ENCODE measurements around the gene PPP2R2D.
"Not testable (repeated sequence)": the region's sequence is repeated elsewhere in the genome, so short reads cannot be mapped to it uniquely, and the experiment has no call there.

PPP2R2D gene

GRCh38 chr10:131905603-131906268 is 4.9 kb downstream of the PPP2R2D start:
- DNase-seq (ENCODE audit: low read depth in 2 of 3, low spot score in 2 of 3) = no peak

DNA sequence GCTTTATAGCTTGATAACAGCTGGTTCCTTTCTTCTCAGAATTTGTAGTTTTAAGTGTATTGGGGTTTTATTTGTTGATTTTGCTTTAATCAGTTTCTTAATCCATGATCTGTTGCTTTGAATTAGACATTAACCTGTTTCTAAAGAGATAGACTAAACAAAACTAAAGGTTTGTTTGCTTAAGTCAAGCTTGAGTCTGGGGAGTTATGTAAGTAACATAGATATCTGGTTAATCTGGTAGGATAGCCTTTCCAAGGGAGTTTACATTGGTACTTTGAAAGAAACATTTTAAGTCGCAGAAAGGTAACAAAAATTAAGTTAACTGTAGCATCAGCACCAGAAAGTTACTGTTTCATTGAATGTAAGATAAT is 5.4 kb downstream of the PPP2R2D start:
- DNase-seq (ENCODE audit: low read depth in 2 of 3, low spot score in 2 of 3) = no peak

- DNase-seq (ENCODE audit: low read depth in 2 of 3, low spot score in 2 of 3) = no peak
Observed at GRCh38 chr10:131907679-131908078, 6.9 kb downstream of the PPP2R2D start.

DNA sequence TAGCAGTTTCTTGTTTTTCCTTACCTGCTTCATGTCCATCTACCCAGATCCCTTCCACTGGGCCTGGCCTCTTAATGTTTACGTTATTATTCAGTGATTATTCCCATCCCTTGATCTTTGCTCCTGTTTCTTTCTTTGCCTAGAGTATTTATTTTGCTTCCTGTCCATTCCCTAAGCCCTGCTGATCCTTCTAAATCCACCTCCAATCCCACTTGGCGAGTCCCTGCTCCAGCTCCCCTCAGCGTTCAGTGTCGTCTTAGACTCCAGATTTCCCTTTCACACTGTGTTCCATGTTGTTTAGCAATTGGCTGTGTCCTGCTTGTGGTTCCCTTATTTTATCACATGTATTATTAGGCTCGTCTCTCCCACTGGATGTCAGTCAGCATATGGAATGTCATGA is 7.3 kb downstream of the PPP2R2D start:
- DNase-seq (ENCODE audit: low read depth in 2 of 3, low spot score in 2 of 3) = no peak

DNA sequence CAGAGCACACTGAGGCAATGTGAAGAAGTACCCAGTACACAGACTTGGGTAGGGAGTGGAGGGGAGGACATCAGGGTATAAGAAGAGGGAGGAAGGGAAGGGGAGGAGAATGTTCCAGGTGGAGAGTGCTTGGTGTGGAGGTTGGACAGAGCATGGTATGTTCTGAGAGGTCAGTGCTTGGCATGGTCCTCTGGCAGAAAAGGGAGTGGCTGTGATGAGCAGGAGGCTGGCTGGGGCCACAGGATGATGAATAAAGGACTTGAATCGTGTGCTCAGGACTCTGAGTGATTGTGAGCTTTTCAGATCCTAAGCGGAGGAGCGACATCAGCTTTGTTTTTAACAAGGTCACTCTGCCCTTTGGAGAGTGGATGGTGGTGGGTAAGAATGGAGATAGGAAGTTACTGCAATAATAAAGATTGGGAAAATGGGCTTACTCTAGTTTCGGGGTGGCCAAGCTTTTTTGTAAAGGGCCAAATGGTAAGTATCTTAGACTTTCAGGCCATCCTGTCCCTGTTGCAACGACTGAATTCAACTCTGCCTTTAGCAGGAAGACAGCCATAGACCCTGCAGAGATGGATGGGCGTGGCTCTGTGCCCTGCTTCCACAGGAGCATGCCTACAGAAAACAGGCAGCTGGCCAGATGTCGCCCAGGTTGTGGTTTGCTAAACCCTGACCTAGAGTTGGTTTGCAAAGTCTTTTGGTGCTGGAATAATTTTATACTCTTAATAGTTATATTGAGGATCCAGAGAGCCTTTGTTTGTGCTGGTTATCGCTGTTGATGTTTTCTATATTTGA is 8.4 kb downstream of the PPP2R2D start:
- no peak for DNase-seq (ENCODE audit: low read depth in 2 of 3, low spot score in 2 of 3)

DNA sequence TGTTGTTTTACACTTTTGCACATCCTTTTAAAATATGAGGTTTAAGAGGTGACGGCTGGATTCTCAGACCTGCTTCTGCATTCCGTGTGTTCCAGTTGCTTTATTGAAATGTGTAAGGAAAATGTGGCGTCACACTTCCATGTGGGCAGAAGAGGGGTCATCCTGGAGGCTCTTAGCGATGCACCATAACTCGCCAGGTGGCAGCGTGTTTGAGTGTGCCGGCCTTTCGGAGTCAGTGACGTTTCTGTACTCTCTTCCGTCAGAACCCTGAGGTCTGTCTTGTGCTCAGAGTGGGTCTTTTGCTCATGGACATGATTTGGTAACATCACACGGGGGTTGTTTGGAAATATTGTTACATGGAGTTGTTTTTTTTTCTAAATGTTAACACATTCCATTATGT is 9.1 kb downstream of the PPP2R2D start:
- no peak for DNase-seq (ENCODE audit: low read depth in 2 of 3, low spot score in 2 of 3)

GRCh38 chr10:131910663-131911314 is 10.0 kb downstream of the PPP2R2D start:
- DNase-seq (ENCODE audit: low read depth in 2 of 3, low spot score in 2 of 3) = no peak

DNA sequence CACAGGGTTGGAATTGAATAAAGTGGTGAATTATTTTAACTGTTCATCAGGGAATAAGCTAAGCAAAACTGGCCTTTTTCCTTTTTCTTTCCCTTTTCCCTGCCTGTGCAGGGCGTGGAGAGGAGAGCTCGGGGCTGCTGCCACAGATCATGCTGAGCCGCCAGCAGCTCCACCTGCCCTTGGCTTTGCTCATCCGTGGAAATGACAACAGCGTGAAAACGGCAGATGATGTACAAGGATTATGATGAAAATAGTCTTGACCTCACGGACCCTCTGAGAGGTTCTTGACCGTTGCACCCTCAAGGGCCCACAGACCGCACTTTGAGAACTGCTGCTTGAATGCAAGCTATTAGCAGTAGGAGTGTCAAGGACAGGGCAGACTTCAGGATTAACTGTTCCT is 10.6 kb downstream of the PPP2R2D start:
- DNase-seq (ENCODE audit: low read depth in 2 of 3, low spot score in 2 of 3) = no peak

DNA sequence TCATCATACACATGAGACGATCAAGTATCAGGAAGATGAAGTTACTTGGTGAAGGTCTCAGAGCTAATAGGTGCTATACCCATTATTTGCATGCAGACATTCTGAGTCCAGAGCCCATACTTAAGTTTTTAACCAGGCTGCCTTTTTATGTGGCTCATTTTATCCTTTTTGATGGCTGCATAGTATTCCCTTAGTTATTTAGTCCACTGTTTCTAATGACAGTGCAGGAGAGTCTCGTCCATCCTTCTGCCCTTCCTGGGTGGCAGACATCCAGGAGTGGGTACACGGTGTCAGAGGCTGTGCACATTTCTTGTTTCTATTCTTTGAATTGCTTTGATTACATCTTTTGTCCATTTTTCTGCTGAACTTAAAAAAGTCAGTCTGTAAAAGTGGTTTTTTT is 11.8 kb downstream of the PPP2R2D start:
- no peak for DNase-seq (ENCODE audit: low read depth in 2 of 3, low spot score in 2 of 3)

- DNase-seq (ENCODE audit: low read depth in 2 of 3, low spot score in 2 of 3) = no peak
Observed at GRCh38 chr10:131915484-131915883, 14.7 kb downstream of the PPP2R2D start.

- DNase-seq (ENCODE audit: low read depth in 2 of 3, low spot score in 2 of 3) = no peak
Observed at GRCh38 chr10:131915990-131916766, 15.4 kb downstream of the PPP2R2D start.

DNA sequence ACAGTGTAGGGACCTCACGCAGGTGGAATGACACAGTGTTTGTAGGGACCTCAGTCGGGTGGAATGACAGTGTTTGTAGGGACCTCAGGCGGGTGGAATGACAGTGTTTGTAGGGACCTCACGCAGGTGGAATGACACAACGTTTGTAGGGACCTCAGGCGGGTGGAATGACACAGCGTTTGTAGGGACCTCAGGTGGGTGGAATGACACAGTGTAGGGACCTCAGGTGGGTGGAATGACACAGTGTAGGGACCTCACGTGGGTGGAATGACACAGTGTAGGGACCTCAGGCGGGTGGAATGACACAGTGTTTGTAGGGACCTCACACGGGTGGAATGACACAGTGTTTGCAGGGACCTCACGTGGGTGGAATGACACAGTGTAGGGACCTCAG is 16.0 kb downstream of the PPP2R2D start:
- not testable (repeated sequence) for DNase-seq (ENCODE audit: low read depth in 2 of 3, low spot score in 2 of 3)

GRCh38 chr10:131917496-131917895 is 16.7 kb downstream of the PPP2R2D start:
- DNase-seq (ENCODE audit: low read depth in 2 of 3, low spot score in 2 of 3) = not testable (repeated sequence)

- not testable (repeated sequence) for DNase-seq (ENCODE audit: low read depth in 2 of 3, low spot score in 2 of 3)
Observed at GRCh38 chr10:131919461-131919860, 18.7 kb downstream of the PPP2R2D start.

DNA sequence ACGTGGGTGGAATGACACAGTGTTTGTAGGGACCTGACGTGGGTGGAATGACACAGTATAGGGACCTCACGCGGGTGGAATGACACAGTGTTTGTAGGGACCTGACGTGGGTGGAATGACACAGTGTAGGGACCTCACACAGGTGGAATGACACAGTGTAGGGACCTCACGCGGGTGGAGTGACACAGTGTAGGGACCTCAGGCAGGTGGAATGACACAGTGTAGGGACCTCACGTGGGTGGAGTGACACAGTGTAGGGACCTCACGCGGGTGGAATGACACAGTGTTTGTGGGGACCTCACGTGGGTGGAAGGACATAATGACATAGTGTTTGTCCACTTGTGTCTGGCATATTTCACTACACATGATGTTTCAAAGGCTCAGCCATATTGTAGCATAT is 19.3 kb downstream of the PPP2R2D start:
- DNase-seq (ENCODE audit: low read depth in 2 of 3, low spot score in 2 of 3) = no peak

GRCh38 chr10:131920693-131921092 is 19.9 kb downstream of the PPP2R2D start:
- DNase-seq (ENCODE audit: low read depth in 2 of 3, low spot score in 2 of 3) = no peak

- DNase-seq (ENCODE audit: low read depth in 2 of 3, low spot score in 2 of 3) = no peak
Observed at GRCh38 chr10:131921184-131921583, 20.4 kb downstream of the PPP2R2D start.

DNA sequence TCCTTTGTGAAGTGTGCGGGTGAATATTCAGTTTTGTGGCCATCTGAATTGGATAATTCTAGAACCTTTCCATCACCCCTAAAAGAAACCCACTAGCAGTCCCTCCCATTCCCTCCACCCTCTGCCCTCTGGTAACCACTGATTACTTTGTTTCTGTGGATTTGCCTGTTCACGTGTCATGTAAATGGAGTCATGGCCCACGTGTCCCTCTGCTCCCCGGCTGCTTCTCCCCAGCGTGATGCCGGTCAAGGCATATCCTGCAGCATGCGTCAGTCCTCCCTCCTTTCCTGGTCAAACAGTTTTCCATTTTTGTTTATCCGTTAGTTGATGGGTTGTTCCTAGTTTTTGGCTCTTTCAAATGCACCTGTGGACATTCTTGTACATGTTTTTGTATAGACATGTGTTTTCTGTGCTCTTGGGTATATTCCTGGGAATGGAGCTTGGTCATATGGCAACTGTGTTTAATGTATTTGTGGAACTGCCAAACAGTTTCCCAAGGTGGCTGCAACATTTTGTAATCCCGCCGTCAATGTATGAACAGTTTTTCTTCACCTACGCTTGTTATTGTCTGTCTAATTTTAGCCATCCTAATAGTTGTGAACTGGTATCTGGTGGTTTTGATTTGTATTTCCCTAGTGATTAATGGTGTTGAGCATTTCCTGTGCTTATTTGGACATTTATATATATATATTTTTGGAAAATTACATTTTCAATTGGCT is 22.4 kb downstream of the PPP2R2D start:
- no peak for DNase-seq (ENCODE audit: low read depth in 2 of 3, low spot score in 2 of 3)

GRCh38 chr10:131925011-131925649 is 24.3 kb downstream of the PPP2R2D start:
- DNase-seq (ENCODE audit: low read depth in 2 of 3, low spot score in 2 of 3) = no peak

- no peak for DNase-seq (ENCODE audit: low read depth in 2 of 3, low spot score in 2 of 3)
Observed at GRCh38 chr10:131925716-131926115, 24.9 kb downstream of the PPP2R2D start.
